Suppressor macrophage treated with lipopolysaccharide for 1 hour (primary cell): ENCODE measurements around the gene TRIM32.
A peak's percentile ranks its signal among the peaks of the same experiment; 100 is the strongest.

ENCODE experiments used
- DNase-seq, 3 donors: peaks; one replicate each; pipeline ENCODE4 v3.0.0-alpha.2; 2020 to 2022

The TRIM32 gene

GRCh38 chr9:116687074-116687753, at the start of gene TRIM32:
TRIM32 (plus strand) TSS chr9:116687305; CDS start chr9:116697743, 10,438 bp downstream.
- DNase-seq: peak; percentile 88 to 94 (median 91)

- no peak for DNase-seq
Observed at GRCh38 chr9:116639251-116639741, 47.8 kb upstream of the TRIM32 start.

GRCh38 chr9:116641292-116642059, 45.6 kb upstream of the TRIM32 start:
- DNase-seq: no peak

GRCh38 chr9:116643691-116644090, 43.4 kb upstream of the TRIM32 start:
- DNase-seq: no peak

GRCh38 chr9:116644091-116644688, 42.9 kb upstream of the TRIM32 start:
- no peak for DNase-seq

- peak; percentile 28 to 44 (median 36) for DNase-seq
Observed at GRCh38 chr9:116646661-116647514, 40.2 kb upstream of the TRIM32 start.

GRCh38 chr9:116647515-116647809, 39.6 kb upstream of the TRIM32 start:
- no peak for DNase-seq

GRCh38 chr9:116653348-116654058, 33.6 kb upstream of the TRIM32 start:
- DNase-seq: no peak

- no peak for DNase-seq
Observed at GRCh38 chr9:116654059-116654355, 33.1 kb upstream of the TRIM32 start.

- DNase-seq: no peak
Observed at GRCh38 chr9:116656501-116656971, 30.6 kb upstream of the TRIM32 start.

- no peak for DNase-seq
Observed at GRCh38 chr9:116656977-116657376, 30.1 kb upstream of the TRIM32 start.

GRCh38 chr9:116658265-116658664, 28.8 kb upstream of the TRIM32 start:
- DNase-seq: no peak

- DNase-seq: peak; percentile 59 to 70 (median 65)
Observed at GRCh38 chr9:116661037-116661954, 25.8 kb upstream of the TRIM32 start.

GRCh38 chr9:116662646-116663310, 24.3 kb upstream of the TRIM32 start:
- DNase-seq: no peak

- no peak for DNase-seq
Observed at GRCh38 chr9:116663581-116663980, 23.5 kb upstream of the TRIM32 start.

GRCh38 chr9:116668970-116669695, 18.0 kb upstream of the TRIM32 start:
- DNase-seq: no peak

- no peak for DNase-seq
Observed at GRCh38 chr9:116671605-116672004, 15.5 kb upstream of the TRIM32 start.

- no peak for DNase-seq
Observed at GRCh38 chr9:116673375-116673774, 13.7 kb upstream of the TRIM32 start.

- no peak for DNase-seq
Observed at GRCh38 chr9:116674210-116674980, 12.7 kb upstream of the TRIM32 start.
